Natural killer cell (primary cell): ENCODE results near the gene YWHAG. TPM values are rescaled to one million over a fixed set of nuclear protein-coding genes. Genes with fewer than 3 reads are reported as not detected.

ENCODE experiments used
- ATAC-seq, 3 donors: fragments of 150-1000 bp in 2 of 3; fragments of 200-7000 bp in 1 of 3; cut with Tn5 transposase; 1 replicate in 1 of 3; 2 replicates in 2 of 3; pipeline ENCODE4 v1.10.0; 2021; ENCODE audit warnings: mild to moderate bottlenecking in 2 of 3, moderate library complexity in 2 of 3
- DNase-seq, 2 donors: peaks; one replicate each; pipeline versions ENCODE4 v3.0.0 to v3.0.0-alpha.2; 2013 to 2021; ENCODE audit warnings: mixed read lengths in 1 of 2
- H3K27ac ChIP-seq: one replicate; pipeline ENCODE4 v1.5.1; 2013; ENCODE audit warnings: mild to moderate bottlenecking, low read length
- H3K27me3 ChIP-seq: one replicate; pipeline ENCODE4 v1.6.1; 2013; ENCODE audit warnings: low read length; ENCODE audit not compliant: control insufficient read depth, insufficient read depth
- H3K36me3 ChIP-seq: one replicate; pipeline ENCODE4 v1.6.1; 2013; ENCODE audit warnings: low read length; ENCODE audit not compliant: control insufficient read depth, insufficient read depth
- H3K4me1 ChIP-seq: one replicate; pipeline ENCODE4 v1.6.1; 2013; ENCODE audit warnings: low read length; ENCODE audit not compliant: control insufficient read depth, insufficient read depth
- H3K4me3 ChIP-seq: one replicate; pipeline ENCODE4 v1.5.1; 2013; ENCODE audit warnings: low read length
- H3K9me3 ChIP-seq: one replicate; pipeline ENCODE4 v1.6.1; 2013; ENCODE audit warnings: low read length; ENCODE audit not compliant: control insufficient read depth, insufficient read depth
- H3K27ac Mint-ChIP-seq, 2 donors: one replicate each; pipeline ENCODE4 v1.8.0; 2022; ENCODE audit warnings: mild to moderate bottlenecking in 2 of 2, mixed read lengths in 2 of 2, moderate library complexity in 1 of 2
- H3K27me3 Mint-ChIP-seq, 2 donors: one replicate each; pipeline ENCODE4 v1.8.0; 2022; ENCODE audit warnings: low read depth in 2 of 2, mixed read lengths in 2 of 2
- H3K36me3 Mint-ChIP-seq: one replicate; pipeline ENCODE4 v1.8.0; 2022; ENCODE audit warnings: mixed read lengths
- H3K4me1 Mint-ChIP-seq, 2 donors: one replicate each; pipeline ENCODE4 v1.8.0; 2022; ENCODE audit warnings: mixed read lengths in 2 of 2
- H3K4me3 Mint-ChIP-seq: one replicate; pipeline ENCODE4 v1.8.0; 2022; ENCODE audit warnings: mild to moderate bottlenecking, moderate library complexity, mixed read lengths
- H3K9me3 Mint-ChIP-seq, 2 donors: one replicate each; pipeline ENCODE4 v1.8.0; 2022; ENCODE audit warnings: mixed read lengths in 2 of 2
- WGBS: methylation state at CpG from one replicate; pipeline ENCODE4 v1.1.7; 2013; ENCODE audit warnings: missing lambda C conversion rate; ENCODE audit not compliant: insufficient coverage; 5-methylcytosine and 5-hydroxymethylcytosine counted together
- intact Hi-C: fragments of 100-400 bp; cut with micrococcal nuclease; formaldehyde crosslinking; loops from one replicate; pipeline ENCODE4 v1.14.2; 2022
- total RNA-seq, 4 donors: library from RNA; stranded (reverse); fragments of 120-200 nt in 1 of 4; gene quantifications; one replicate each; pipeline versions ENCODE4 v1.2.3 to v1.2.4, GENCODE V29; 2013 to 2022
- TF ChIP-seq, protein P1 (sequence below): fragments of 200-600 bp; IDR thresholded peaks from one replicate; pipeline ENCODE4 v1.8.0; 2022; ENCODE audit warnings: antibody characterized with exemption

The YWHAG gene
- total RNA-seq, result 10 to 100 TPM; 21.4 to 28.9 (median 27.4) TPM
- total RNA-seq (2013), result 17.9 TPM

DNA sequence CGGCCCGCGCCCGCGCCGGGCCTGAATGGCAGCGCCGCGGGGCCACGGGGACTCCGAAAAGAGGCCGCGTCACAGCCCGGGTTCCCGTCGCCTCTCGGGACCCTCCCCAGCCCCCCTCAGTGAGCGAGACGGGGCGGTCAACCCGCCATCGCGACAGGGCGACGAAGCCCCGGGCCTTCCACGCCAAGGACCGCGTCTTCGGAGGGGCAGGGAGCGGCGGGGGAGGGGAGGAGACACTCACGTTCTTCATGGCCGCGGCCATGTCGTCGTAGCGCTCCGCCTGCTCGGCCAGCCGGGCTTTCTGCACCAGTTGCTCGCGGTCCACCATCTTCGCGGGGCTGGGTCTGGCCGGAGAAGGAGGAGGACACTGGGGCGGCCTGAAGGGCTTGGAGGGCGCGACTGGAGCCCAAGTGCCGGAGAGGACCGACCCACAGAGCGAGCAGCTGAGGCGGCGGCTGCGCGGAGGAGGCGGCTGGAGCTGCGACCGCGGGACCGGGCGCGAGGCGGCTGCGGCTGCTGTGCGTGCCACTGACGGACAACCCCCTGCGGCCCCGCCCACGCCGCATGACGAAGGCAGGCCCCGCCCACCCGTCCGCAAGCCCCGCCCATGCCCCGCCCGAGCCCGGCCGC, at the start of gene YWHAG:
Gene YWHAG, minus strand, starts transcription at position 511 of the 630 bp plus-strand sequence. Its CDS starts 183 bp downstream, at position 328.
- peak within 1 kb of the TSS; percentile 97 for H3K4me3 ChIP-seq

GRCh38 chr7:76408121-76408560, 49.4 kb upstream of the YWHAG start:
- H3K27ac Mint-ChIP-seq, result no peak overlapping the region
- intact Hi-C loops, result no loop called here
- H3K4me3 ChIP-seq, result no peak overlapping the region
- TF ChIP-seq, protein P1, sequence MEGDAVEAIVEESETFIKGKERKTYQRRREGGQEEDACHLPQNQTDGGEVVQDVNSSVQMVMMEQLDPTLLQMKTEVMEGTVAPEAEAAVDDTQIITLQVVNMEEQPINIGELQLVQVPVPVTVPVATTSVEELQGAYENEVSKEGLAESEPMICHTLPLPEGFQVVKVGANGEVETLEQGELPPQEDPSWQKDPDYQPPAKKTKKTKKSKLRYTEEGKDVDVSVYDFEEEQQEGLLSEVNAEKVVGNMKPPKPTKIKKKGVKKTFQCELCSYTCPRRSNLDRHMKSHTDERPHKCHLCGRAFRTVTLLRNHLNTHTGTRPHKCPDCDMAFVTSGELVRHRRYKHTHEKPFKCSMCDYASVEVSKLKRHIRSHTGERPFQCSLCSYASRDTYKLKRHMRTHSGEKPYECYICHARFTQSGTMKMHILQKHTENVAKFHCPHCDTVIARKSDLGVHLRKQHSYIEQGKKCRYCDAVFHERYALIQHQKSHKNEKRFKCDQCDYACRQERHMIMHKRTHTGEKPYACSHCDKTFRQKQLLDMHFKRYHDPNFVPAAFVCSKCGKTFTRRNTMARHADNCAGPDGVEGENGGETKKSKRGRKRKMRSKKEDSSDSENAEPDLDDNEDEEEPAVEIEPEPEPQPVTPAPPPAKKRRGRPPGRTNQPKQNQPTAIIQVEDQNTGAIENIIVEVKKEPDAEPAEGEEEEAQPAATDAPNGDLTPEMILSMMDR, result no peak
- H3K27me3 Mint-ChIP-seq, result peaks cover 0 to 5% of the 10 kb centered on the region in 2 donors
- H3K27ac ChIP-seq, result no peak overlapping the region
- H3K4me1 Mint-ChIP-seq, result peaks cover 0 to 5% of the 10 kb centered on the region in 2 donors
- no peaks in the 10 kb centered on the region for H3K9me3 Mint-ChIP-seq
- no peaks in the 10 kb centered on the region for H3K9me3 ChIP-seq
- no peak for ATAC-seq
- no peaks in the 10 kb centered on the region for H3K36me3 Mint-ChIP-seq
- no peak overlapping the region for H3K4me3 Mint-ChIP-seq
- no peak for DNase-seq
- H3K27me3 ChIP-seq, result no peaks in the 10 kb centered on the region
- H3K36me3 ChIP-seq, result no peaks in the 10 kb centered on the region
- H3K4me1 ChIP-seq, result peaks cover 4% of the 10 kb centered on the region

More for the DNA sequence above, at the start of gene YWHAG:
- Mint-ChIP-seq H3K4me1 (peaks cover 28 to 29% of the 10 kb centered on the region in 2 donors), H3K9me3 (no peaks in the 10 kb centered on the region), H3K4me3 (peak within 1 kb of the TSS; percentile 94), H3K27me3 (no peaks in the 10 kb centered on the region), H3K36me3 (no peaks in the 10 kb centered on the region), H3K27ac (peak within 1 kb of the TSS; percentile 92 to 99)
- peaks cover 3% of the 10 kb centered on the region for H3K36me3 ChIP-seq
- peaks cover 10% of the 10 kb centered on the region for H3K4me1 ChIP-seq
- peak; percentile 84 to 93 for DNase-seq
- intact Hi-C loops, result loop anchor here (1.0 kb wide), 2 partner anchors 40 to 67 kb away; no protein-coding TSS in a partner anchor
- H3K27me3 ChIP-seq, result no peaks in the 10 kb centered on the region
- TF ChIP-seq, protein P1, result no peak
- no peaks in the 10 kb centered on the region for H3K9me3 ChIP-seq
- peak within 1 kb of the TSS; percentile 99 for H3K27ac ChIP-seq
- ATAC-seq, result peak; percentile 74 to 90 (median 80)
- under 1% methylated on average over 80 of the region's 80 CpGs for WGBS

GRCh38 chr7:76407718-76408117, 48.9 kb upstream of the YWHAG start:
- Histone ChIP-seq H3K36me3 (no peaks in the 10 kb centered on the region), H3K27me3 (no peaks in the 10 kb centered on the region), H3K4me3 (no peak overlapping the region), H3K4me1 (peaks cover 4% of the 10 kb centered on the region), H3K27ac (no peak overlapping the region), H3K9me3 (no peaks in the 10 kb centered on the region)
- Mint-ChIP-seq H3K27ac (no peak overlapping the region), H3K4me3 (no peak overlapping the region), H3K4me1 (peaks cover 0 to 5% of the 10 kb centered on the region in 2 donors), H3K27me3 (peaks cover 0 to 5% of the 10 kb centered on the region in 2 donors), H3K36me3 (no peaks in the 10 kb centered on the region), H3K9me3 (no peaks in the 10 kb centered on the region)
- DNase-seq, result no peak
- 92% methylated on average over 4 of the region's 4 CpGs for WGBS
- TF ChIP-seq, protein P1, result no peak
- no peak for ATAC-seq
- intact Hi-C loops, result no loop called here
